GM06990 (cell line): ENCODE results near the gene KIAA0232.

Experiments
- DNase-seq: peaks from one replicate; pipeline ENCODE4 v3.0.0-alpha.2; 2011; ENCODE audit not compliant: insufficient read length; ENCODE audit errors: extremely low read depth
- H3K27me3 ChIP-seq: replicated peaks from 2 replicates; pipeline ENCODE4 v1.6.0; 2011; ENCODE audit warnings: low read length; ENCODE audit not compliant: control insufficient read depth, insufficient read depth
- H3K36me3 ChIP-seq: 2 replicates; pipeline ENCODE4 v1.5.1; 2011; ENCODE audit warnings: low read length; ENCODE audit not compliant: control insufficient read depth, insufficient read depth
- H3K4me3 ChIP-seq: replicated peaks from 2 replicates; pipeline ENCODE4 v1.5.1; 2011; ENCODE audit warnings: low read depth, mild to moderate bottlenecking, control low read depth, low read length
- TF ChIP-seq, protein P1 (sequence below): IDR thresholded peaks from 2 replicates; pipeline ENCODE4 v1.5.1; 2011; ENCODE audit warnings: low read length, control low read depth, mild to moderate bottlenecking, inconsistent platforms; ENCODE audit not compliant: insufficient read depth, poor library complexity, severe bottlenecking

KIAA0232 gene

DNA sequence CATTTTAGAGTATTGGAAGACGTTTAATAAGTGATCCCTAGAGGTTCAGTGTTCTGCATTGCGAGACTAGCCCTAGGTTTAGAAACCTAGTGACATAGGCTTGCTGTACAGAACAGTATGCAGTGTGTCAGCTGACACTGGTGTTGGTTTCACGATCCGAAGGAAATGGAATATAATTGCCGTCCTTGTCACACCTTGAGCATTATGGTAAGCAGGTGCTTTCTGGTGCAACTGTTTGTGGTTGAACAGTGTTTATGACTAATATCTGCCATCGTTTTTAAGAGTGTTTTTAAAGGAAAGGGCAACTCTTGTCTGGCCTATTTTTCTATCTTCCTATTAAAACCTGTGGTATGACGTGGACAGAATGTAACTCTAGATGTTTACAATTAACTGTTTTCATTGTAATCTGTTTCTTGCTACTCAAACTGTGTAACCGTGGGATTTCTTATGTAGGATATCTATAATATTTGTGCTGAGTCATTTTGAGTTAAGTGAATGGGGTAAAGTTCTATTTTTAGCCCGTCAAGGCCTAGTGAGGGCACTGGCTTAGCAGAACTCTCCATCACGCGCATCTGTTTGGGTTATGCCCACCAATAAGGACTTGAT is 73.3 kb downstream of the KIAA0232 start:
- H3K27me3 ChIP-seq, result no peaks in the 10 kb centered on the region
- H3K36me3 ChIP-seq, result no peaks in the 10 kb centered on the region
- peak; percentile 75 for DNase-seq
- TF ChIP-seq, protein P1, sequence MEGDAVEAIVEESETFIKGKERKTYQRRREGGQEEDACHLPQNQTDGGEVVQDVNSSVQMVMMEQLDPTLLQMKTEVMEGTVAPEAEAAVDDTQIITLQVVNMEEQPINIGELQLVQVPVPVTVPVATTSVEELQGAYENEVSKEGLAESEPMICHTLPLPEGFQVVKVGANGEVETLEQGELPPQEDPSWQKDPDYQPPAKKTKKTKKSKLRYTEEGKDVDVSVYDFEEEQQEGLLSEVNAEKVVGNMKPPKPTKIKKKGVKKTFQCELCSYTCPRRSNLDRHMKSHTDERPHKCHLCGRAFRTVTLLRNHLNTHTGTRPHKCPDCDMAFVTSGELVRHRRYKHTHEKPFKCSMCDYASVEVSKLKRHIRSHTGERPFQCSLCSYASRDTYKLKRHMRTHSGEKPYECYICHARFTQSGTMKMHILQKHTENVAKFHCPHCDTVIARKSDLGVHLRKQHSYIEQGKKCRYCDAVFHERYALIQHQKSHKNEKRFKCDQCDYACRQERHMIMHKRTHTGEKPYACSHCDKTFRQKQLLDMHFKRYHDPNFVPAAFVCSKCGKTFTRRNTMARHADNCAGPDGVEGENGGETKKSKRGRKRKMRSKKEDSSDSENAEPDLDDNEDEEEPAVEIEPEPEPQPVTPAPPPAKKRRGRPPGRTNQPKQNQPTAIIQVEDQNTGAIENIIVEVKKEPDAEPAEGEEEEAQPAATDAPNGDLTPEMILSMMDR, result no peak
- H3K4me3 ChIP-seq, result peak overlapping the region; percentile 19

DNA sequence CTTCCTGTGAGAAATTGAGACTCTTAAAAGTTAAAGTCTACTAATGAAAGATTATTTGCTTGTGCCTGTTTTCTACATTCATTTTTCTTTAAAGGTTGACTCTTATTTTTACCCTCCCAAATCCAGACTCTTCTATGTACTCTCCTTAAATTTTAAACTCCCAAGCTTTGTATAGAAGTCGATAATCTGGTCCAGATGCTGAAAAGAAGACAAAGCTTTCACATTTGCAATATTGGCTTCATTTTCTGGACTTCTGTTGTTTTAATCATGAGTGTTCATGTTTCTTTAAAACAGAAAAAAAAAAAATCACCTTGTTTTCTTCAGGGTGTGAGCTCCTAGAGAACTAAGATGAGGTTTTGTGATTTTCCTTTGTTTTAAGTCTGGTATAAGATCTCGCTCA is 73.9 kb downstream of the KIAA0232 start:
- peaks cover 2% of the 10 kb centered on the region; the same call in 1 of the 2 replicates for H3K36me3 ChIP-seq
- no peak for DNase-seq
- TF ChIP-seq, protein P1, result no peak
- H3K4me3 ChIP-seq, result no peak overlapping the region
- no peaks in the 10 kb centered on the region for H3K27me3 ChIP-seq

DNA sequence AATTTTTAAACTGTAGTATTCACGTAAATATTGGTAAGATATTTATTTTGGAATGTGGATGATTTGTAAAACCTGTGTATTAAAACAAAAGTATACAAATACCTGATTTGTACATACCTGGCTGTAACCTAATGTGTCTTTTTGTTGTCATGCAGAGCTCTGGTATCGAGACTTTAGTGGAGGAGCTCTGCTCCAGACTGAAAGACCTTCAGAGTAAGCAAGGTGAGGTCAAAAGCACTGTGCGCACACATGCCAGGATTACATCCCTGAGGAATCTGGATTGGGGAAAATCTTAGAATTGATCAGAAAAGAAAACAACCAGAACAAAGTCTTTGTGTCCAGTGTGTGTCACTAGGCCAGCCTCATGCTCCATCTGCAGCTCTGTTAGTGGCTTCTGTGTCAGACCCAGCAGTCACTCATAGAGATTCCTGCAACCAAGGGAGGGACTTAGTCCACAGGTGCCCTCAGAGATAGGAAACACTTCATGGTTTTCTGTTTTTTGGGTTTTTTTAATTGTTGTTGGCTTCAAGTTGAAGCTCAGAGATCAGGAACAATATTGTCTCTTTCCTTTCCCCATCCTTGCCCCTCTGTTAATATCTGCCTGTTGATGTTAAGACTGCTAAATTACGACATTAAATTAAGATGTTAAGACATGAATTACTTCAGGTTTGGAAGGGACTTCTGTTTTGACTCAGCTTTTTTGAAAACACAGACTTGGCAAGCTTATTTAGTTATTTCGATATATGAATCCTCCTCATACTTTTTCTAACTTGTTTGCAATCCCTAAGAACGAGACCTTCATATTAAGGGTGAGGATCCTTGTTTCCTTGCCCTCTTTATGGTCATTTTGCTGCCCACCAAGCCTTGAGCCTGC is 74.7 kb downstream of the KIAA0232 start:
- Histone ChIP-seq H3K4me3 (no peak overlapping the region), H3K36me3 (peaks cover 5% of the 10 kb centered on the region; the same call in 1 of the 2 replicates), H3K27me3 (no peaks in the 10 kb centered on the region)
- TF ChIP-seq, protein P1, result no peak
- DNase-seq, result no peak

DNA sequence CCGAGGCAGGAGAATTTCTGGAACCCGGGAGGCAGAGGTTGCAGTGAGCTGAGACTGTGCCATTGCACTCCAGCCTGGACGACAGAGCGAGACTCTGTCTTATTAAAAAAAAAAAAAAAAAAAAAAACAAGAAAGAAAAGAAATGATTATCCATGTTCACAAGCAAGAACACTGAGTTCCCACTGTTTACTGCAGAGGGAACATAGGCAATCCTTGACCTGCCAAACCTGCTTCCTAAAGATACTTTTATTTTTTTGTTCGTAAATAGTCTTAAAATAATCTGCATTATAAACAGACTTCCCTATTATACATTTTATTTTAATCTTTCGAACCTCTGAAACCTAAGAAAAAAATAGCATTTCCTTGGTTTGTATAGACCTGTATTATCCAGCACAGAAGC is 76.5 kb downstream of the KIAA0232 start:
- no peak overlapping the region for H3K4me3 ChIP-seq
- TF ChIP-seq, protein P1, result no peak
- H3K27me3 ChIP-seq, result no peaks in the 10 kb centered on the region
- no peak for DNase-seq
- H3K36me3 ChIP-seq, result peaks cover 7% of the 10 kb centered on the region

DNA sequence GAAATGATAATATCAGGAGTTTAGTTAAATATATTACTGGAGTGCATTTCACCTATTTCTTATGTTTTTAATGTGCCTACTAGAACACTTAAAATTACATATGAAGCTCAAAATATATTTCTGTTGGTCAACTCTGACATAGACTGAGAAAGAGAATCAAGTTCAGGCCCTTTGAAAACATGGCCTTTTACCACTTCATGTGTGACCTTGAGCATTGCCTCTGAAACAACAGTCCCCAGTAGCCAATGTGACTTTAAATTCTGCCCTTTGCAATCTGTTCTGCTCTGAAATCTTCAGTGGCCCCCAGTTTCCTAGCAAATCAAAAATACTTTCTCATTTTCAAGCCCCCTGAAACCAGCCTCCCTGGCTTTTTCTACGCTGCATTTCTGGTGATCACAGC is 77.0 kb downstream of the KIAA0232 start:
- no peaks in the 10 kb centered on the region for H3K27me3 ChIP-seq
- H3K36me3 ChIP-seq, result peaks cover 7% of the 10 kb centered on the region
- no peak overlapping the region for H3K4me3 ChIP-seq
- no peak for DNase-seq
- TF ChIP-seq, protein P1, result no peak
